Urinary bladder (tissue), 4 donors: ENCODE data around the gene MYO1B. TPM values are rescaled to one million over a fixed set of nuclear protein-coding genes. Genes with fewer than 3 reads are reported as not detected.

ENCODE experiments used
- DNase-seq: peaks from one replicate; pipeline ENCODE4 v3.0.0-alpha.2; 2015; ENCODE audit errors: extremely low spot score
- H3K27ac ChIP-seq: one replicate; pipeline ENCODE4 v1.5.1; 2013; ENCODE audit warnings: low read depth, mild to moderate bottlenecking, moderate library complexity
- H3K36me3 ChIP-seq: one replicate; pipeline ENCODE4 v1.6.1; 2013; ENCODE audit warnings: mild to moderate bottlenecking, moderate library complexity; ENCODE audit not compliant: insufficient read depth
- H3K4me1 ChIP-seq: one replicate; pipeline ENCODE4 v1.6.1; 2013; ENCODE audit warnings: mild to moderate bottlenecking, moderate library complexity; ENCODE audit not compliant: insufficient read depth
- H3K4me3 ChIP-seq: one replicate; pipeline ENCODE4 v1.5.1; 2013; ENCODE audit warnings: low read depth, low read length
- WGBS: extraction: QIAGEN DNeasy Blood & Tissue Kit; methylation state at CpG from one replicate; pipeline ENCODE4 v1.1.7; 2013; 5-methylcytosine and 5-hydroxymethylcytosine counted together
- polyA plus RNA-seq: library from polyadenylated mRNA; stranded (reverse); fragments of 200-250 nt; gene quantifications from one replicate; pipeline ENCODE4 v1.2.3, GENCODE V29; 2013
- total RNA-seq: library from RNA; depleted of rRNA; stranded (reverse); fragments of >200 nt; gene quantifications from one replicate; pipeline ENCODE4 v1.2.3, GENCODE V29; 2014
- donor health status: healthy with polysubstance abuse.
- donor health status: healthy.

Gene MYO1B
- total and polyA plus RNA-seq, 2 donors = 8.7 to 138 TPM

DNA sequence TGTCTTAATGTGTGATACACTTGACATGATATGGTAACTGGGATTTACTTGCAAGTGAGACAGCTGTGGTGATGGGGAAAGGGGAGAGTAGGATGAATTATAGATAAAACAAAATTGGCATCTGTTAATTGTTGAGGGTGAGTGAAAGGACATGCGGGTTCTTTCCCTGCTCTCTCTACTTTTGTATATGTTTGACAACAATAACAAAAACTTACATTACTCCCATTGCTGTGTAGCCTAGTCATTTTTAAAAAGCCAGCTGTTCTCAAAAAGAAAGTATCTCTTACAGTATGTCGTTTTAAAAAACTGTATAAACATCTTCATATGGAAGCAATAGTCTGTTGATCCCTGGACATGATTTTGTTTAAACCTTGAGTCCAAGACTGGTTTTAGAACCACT, 117.6 kb downstream of the MYO1B start:
- Histone ChIP-seq H3K4me3 (no peak overlapping the region), H3K36me3 (no peaks in the 10 kb centered on the region), H3K27ac (no peak overlapping the region), H3K4me1 (no peaks in the 10 kb centered on the region)
- 50% methylated on average over 2 of the region's 2 CpGs for WGBS
- DNase-seq = no peak

- Histone ChIP-seq H3K4me3 (no peak overlapping the region), H3K27ac (no peak overlapping the region), H3K4me1 (no peaks in the 10 kb centered on the region), H3K36me3 (no peaks in the 10 kb centered on the region)
- DNase-seq = no peak
- 61% methylated on average over 3 of the region's 3 CpGs for WGBS
Observed at GRCh38 chr2:191363267-191363666, 118.1 kb downstream of the MYO1B start.

DNA sequence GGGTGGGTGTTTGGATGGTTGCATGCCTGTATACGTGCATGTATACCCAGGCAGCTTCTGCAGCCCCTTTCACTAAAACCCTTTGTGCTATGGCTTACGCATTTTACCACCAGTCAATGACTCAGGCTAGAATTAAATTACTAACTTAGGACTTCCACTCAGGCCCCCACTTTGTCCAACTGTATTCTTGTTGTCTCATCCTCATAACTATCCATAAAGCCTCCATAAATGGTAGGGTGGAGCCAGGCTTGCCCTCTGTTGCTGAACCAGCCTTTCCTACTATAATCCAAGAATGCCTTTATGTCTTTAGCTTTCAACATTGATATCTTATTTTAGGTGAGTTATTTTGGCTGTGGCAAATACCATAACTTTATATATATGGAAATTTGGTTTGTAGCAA, 119.9 kb downstream of the MYO1B start:
- no peaks in the 10 kb centered on the region for H3K4me1 ChIP-seq
- DNase-seq = no peak
- H3K27ac ChIP-seq = no peak overlapping the region
- WGBS = 95% methylated on average over 2 of the region's 2 CpGs
- H3K36me3 ChIP-seq = no peaks in the 10 kb centered on the region
- H3K4me3 ChIP-seq = no peak overlapping the region

DNA sequence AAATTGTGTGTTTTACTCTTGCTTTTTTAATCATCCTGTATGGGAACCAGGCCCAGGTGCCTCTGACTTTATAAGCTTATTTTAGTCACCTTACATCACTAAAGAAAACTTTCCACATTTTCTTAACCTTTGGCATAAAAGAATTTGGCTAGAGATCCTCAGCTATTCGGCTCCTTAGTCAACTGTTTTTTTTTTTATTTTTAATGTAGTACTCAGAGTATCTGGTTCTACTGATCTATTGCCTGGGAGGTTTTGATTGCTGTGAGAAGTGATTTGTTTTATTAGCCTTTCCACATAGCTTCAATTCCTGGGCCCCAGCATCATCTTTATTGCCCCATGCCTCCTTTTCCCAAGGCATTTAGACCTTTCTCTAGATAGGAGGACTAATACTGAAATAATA, 121.0 kb downstream of the MYO1B start:
- Histone ChIP-seq H3K27ac (no peak overlapping the region), H3K4me3 (no peak overlapping the region), H3K36me3 (no peaks in the 10 kb centered on the region), H3K4me1 (no peaks in the 10 kb centered on the region)
- DNase-seq = no peak
- WGBS = 30% methylated on average over 1 of the region's 1 CpG

GRCh38 chr2:191369034-191369433, 123.8 kb downstream of the MYO1B start:
- Histone ChIP-seq H3K36me3 (no peaks in the 10 kb centered on the region), H3K4me1 (no peaks in the 10 kb centered on the region), H3K27ac (no peak overlapping the region), H3K4me3 (no peak overlapping the region)
- 87% methylated on average over 3 of the region's 3 CpGs for WGBS
- DNase-seq = no peak

DNA sequence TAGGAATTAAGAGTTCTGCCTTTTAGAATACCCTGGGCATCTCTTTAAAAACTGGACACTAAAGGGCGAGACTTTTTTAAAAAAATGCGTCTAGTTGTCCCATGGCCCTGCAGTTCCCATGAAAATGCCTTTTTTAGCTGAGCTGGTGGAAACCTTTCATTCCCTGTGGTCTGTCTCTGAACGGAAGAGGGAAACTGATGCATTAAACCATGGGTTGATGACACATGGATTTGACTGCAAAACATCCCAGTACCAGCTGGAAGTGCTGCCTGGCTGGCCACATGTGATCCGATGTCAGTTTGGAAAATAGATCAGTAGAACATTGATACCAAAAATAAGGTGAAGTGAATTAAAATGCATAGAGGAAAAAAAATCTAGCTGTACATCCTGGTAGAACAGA, 129.2 kb downstream of the MYO1B start:
- no peaks in the 10 kb centered on the region for H3K36me3 ChIP-seq
- 90% methylated on average over 4 of the region's 4 CpGs for WGBS
- H3K4me3 ChIP-seq = no peak overlapping the region
- no peak for DNase-seq
- no peak overlapping the region for H3K27ac ChIP-seq
- H3K4me1 ChIP-seq = no peaks in the 10 kb centered on the region

DNA sequence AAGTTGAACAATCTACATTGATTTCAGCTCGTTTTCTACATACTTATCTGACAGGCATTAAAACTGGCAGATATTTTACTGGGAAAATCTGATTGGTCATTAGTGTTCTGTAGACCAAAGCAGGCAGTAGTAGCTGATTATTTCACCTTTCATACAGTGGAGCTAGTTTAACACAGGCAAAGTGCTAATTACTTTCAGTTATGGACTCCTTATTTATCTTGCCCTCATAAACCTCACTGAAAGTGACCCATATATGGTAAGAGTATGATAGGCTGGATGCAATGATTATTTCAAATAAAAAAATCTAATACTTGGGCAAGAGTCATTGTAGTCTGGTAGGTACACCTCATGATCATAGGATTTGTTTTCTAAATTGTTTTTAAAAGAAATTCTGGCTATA, 129.7 kb downstream of the MYO1B start:
- 82% methylated on average over 1 of the region's 1 CpG for WGBS
- no peaks in the 10 kb centered on the region for H3K36me3 ChIP-seq

DNA sequence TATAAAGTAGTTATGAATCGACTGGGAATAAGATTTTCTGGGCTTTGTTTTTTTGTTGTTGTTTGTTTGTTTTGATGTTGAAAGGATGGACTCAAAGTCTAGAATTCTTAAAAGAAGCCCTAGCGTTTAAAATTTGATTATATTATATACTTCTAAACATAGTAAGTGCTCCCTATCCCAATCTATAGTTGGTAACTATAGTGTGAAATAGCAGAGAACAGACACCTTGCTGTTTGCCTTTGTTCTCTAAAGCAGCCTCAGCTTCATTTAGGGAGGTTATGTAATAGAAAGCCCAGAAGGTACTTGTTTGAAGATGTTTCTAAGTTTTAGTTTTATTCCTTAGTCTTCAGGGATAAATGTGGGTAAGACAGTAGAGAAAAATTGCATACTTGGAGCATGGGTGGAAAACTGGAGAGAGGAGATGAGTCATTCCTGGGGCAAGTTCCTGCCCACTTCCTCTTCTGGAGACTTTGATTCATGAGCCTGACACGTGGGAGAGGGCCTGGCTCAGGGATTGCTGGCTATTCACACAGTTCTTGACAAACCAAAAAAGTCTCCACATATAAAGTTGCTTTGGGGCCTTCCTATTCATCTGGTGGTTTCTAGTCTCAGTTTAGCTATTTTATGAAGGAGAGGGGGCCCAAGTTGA, 131.9 kb downstream of the MYO1B start:
- WGBS = 53% methylated on average over 3 of the region's 3 CpGs
- no peaks in the 10 kb centered on the region for H3K4me1 ChIP-seq
- no peak overlapping the region for H3K4me3 ChIP-seq
- no peaks in the 10 kb centered on the region for H3K36me3 ChIP-seq
- peak; percentile 55 for DNase-seq
- no peak overlapping the region for H3K27ac ChIP-seq

More for the DNA sequence above, 129.7 kb downstream of the MYO1B start:
- Histone ChIP-seq H3K4me1 (no peaks in the 10 kb centered on the region), H3K4me3 (no peak overlapping the region), H3K27ac (no peak overlapping the region)
- DNase-seq = no peak

DNA sequence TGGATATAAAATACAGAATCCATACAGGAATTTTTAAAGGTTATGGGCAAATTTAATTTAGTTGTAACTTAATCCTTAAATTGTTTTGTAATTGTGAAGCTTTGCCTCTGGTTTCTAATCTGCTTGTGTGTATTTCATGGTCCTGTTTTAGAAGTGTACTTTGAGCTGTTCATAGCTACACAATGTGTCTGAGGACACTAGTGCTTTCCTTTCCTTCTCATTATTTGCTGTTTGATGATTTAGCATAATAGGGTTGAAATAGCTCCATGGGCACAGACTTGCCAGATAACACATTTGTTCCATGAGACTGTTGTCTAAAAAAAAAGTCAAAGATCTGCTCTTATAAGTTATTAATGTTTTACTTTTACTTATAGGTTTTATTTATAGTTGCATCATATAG, 134.2 kb downstream of the MYO1B start:
- Histone ChIP-seq H3K4me3 (no peak overlapping the region), H3K27ac (no peak overlapping the region), H3K36me3 (no peaks in the 10 kb centered on the region), H3K4me1 (no peaks in the 10 kb centered on the region)
- no peak for DNase-seq

DNA sequence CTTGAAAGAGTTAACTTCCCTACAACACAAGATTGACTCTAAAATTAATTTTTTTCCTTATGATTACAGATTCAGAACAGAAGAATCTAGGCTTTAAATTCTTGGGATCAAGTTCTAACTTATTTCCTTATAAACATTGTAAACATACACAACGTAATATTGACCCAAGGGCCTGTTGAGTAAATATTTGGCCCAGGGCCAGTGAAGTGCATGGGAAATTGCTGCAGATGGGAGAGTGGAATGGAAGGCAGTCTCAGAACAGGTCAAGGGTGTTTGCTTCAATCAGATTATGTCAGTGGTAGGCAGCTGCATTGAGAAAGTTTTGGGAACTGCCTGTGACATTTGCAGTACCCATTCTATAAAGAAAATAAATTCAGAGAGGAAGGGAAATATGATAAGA, 137.6 kb downstream of the MYO1B start:
- H3K36me3 ChIP-seq = no peaks in the 10 kb centered on the region
- DNase-seq = peak; percentile 53
- H3K4me3 ChIP-seq = no peak overlapping the region
- peaks cover 2% of the 10 kb centered on the region for H3K4me1 ChIP-seq
- WGBS = 74% methylated on average over 1 of the region's 1 CpG
- H3K27ac ChIP-seq = peak overlapping the region; percentile 23

DNA sequence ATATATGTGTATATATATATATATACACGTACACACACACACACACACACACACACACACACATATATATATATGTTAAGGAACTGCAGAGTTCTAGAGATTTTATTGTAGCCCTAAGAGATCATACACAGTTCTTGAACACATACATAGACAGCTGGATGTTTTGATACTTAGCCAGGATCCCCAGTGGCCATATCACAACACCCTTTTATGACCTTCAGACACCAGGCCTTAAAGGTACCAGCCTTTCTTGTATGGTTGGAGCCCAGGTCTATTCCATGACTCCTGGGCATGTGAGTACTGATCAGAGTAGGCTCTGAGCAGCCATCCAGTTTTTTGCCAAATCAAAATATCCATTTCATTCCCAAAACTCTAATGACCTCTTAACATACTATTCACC, 138.3 kb downstream of the MYO1B start:
- Histone ChIP-seq H3K36me3 (no peaks in the 10 kb centered on the region), H3K4me3 (no peak overlapping the region), H3K27ac (peak overlapping the region; percentile 2), H3K4me1 (peaks cover 2% of the 10 kb centered on the region)
- no peak for DNase-seq
- WGBS = 22% methylated on average over 1 of the region's 1 CpG

- H3K36me3 ChIP-seq = no peaks in the 10 kb centered on the region
- H3K27ac ChIP-seq = no peak overlapping the region
- no peak overlapping the region for H3K4me3 ChIP-seq
- H3K4me1 ChIP-seq = peaks cover 2% of the 10 kb centered on the region
- 80% methylated on average over 2 of the region's 2 CpGs for WGBS
- DNase-seq = no peak
Observed at GRCh38 chr2:191384829-191385228, 139.6 kb downstream of the MYO1B start.

GRCh38 chr2:191385416-191386160, 140.4 kb downstream of the MYO1B start:
- no peak overlapping the region for H3K4me3 ChIP-seq
- peaks cover 2% of the 10 kb centered on the region for H3K36me3 ChIP-seq
- peaks cover 2% of the 10 kb centered on the region for H3K4me1 ChIP-seq
- no peak for DNase-seq
- 84% methylated on average over 6 of the region's 6 CpGs for WGBS
- H3K27ac ChIP-seq = no peak overlapping the region

- WGBS = 92% methylated on average over 7 of the region's 7 CpGs
- Histone ChIP-seq H3K4me1 (peaks cover 2% of the 10 kb centered on the region), H3K27ac (no peak overlapping the region), H3K36me3 (peaks cover 2% of the 10 kb centered on the region), H3K4me3 (no peak overlapping the region)
- DNase-seq = no peak
Observed at GRCh38 chr2:191386938-191387536, 141.8 kb downstream of the MYO1B start.
